NCI-H2196 treated with DMSO at 0.1 percent for 48 hours (cell line): ENCODE results near the gene FAM162A.
"Not testable (repeated sequence)": the region's sequence is repeated elsewhere in the genome, so short reads cannot be mapped to it uniquely, and the experiment has no call there.

Experiments
- DNase-seq: peaks from one replicate; lab custom pipeline; 2025; ENCODE audit not compliant: unreplicated experiment; lab: John Stamatoyannopoulos, UW

The FAM162A gene

GRCh38 chr3:122415762-122416654, 32.0 kb downstream of the FAM162A start, which contains the start of gene WDR5B:
WDR5B (minus strand) TSS chr3:122416062; CDS start chr3:122415528, 534 bp downstream.
- no peak for DNase-seq

- DNase-seq, result no peak
Measured at GRCh38 chr3:122416966-122417365, 33.0 kb downstream of the FAM162A start.

- no peak for DNase-seq
Measured at GRCh38 chr3:122421101-122421500, 37.1 kb downstream of the FAM162A start.

DNA sequence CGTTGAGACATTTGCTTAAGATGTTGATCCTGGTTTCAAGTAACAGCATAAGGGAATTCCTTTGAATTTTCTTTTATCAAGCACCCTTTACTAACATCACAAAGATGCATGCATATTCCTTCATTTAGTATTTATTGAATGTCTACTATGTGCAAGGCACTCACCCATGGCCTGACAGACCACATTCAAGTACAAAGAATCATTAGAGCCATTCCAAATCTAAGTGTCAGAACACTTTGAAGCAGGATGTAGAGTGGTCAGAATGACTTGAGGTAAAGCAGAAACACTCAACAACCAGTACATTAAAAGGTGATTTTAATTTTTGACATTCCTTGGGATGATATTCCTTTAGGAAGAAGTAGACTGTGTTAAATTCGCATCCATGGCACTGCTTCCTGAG, 37.9 kb downstream of the FAM162A start:
- DNase-seq, result no peak

GRCh38 chr3:122427857-122428471, 44.0 kb downstream of the FAM162A start:
- no peak for DNase-seq

DNA sequence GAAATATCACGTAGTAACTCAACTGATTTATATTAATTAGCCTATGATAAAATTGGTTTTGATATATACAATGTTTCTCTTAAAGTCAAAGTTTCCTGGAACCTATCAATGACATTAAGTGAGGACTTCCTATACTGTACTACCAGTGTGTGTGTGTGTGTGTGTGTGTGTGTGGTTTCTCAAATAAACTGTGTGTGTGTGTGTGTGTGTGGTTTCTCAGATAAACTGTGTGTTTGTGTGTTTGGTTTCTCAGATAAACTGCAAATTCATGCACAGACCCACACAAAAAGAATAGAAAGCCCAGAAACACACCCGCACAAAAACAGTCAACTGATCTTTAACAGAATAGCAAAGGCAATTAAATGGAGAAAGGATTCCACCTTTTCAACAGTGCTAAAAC, 46.4 kb downstream of the FAM162A start:
- DNase-seq, result no peak

DNA sequence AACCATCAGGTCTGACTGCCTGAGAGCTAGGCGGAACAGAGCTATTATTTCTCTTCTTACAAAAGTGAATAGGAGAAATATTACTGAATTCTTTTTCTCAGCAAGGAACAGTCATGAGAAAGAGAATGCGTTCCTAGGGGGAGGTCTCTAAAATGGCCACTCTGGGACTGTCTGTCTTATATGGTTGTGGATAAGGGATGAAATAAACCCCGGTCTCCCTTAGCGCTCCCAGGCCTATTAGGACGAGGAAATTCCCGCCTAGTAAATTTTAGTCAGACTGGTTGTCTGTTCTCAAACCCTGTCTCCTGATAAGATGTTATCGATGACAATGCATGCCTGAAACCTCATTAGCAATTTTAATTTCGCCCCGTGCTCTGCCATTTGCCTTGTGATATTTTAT, 52.0 kb downstream of the FAM162A start:
- no peak for DNase-seq

DNA sequence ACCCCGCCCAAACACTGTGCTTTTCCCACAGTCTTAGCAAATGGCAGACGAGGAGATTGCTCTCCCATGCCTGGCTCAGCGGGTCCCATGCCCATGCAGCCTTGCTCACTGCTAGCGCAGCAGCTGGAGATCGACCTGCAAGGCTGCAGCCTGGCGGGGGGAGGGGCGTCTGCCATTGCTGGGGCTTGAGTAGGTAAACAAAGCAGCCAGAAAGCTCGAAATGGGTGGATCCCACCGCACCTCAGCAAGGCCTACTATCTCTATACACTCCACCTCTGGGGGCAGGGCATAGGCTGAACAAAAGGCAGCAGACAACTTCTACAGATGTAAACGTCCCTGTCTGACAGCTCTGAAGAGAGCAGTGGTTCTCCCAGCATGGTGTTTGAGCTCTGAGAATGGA, 59.1 kb downstream of the FAM162A start:
- no peak for DNase-seq

GRCh38 chr3:122443762-122444490, 59.9 kb downstream of the FAM162A start:
- DNase-seq, result not testable (repeated sequence)

- DNase-seq, result not testable (repeated sequence)
Measured at GRCh38 chr3:122444491-122444887, 60.5 kb downstream of the FAM162A start.

DNA sequence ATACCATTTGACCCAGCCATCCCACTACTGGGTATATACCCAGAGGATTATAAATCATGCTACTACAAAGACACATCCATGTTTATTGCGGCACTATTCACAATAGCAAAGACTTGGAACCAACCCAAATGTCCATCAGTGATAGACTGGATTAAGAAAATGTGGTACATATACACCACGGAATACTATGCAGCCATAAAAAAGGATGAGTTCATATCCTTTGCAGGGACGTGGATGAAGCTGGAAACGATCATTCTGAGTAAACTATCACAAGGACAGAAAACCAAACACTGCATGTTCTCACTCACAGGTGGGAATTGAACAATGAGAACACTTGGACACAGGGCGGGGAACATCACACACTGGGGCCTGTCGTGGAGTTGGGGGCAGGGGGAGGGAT, 64.2 kb downstream of the FAM162A start:
- DNase-seq, result not testable (repeated sequence)

DNA sequence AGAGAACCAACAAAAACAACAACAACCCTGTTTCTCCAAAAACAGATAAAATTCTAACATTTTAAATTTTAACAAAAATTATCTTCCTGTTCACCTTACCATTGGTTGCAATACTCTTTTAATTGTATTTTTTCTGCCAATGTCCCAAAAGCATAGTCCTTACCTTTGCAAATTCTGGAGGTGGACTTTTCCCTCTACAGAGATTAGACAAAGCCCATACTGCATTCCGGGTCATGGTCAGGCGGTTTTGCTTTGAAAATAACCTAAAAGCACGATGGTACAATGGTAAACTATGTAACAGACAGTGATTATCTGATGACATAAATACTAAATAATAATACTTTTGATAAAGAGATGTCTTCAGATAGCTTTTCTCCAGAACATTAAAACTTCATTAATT, 67.4 kb downstream of the FAM162A start:
- no peak for DNase-seq

DNA sequence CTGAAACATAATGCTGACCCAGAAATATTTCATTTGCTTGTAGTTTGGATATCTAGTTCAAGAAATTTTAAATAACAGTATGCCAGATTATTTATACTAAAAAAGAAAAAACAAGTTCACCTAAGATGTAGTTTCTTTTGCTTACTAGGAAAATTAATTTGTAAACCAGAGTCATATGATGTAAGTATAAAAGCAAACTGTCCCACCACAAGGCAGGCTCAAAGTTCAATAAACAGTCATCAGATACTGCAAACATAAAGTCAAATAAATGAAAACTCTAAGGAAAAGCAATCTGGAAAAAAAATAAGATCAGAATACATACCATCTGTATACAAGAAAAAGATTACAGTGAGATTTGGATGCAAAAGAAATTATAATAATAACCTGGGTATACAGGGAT, 72.1 kb downstream of the FAM162A start:
- no peak for DNase-seq

- no peak for DNase-seq
Measured at GRCh38 chr3:122457706-122458105, 73.7 kb downstream of the FAM162A start.

DNA sequence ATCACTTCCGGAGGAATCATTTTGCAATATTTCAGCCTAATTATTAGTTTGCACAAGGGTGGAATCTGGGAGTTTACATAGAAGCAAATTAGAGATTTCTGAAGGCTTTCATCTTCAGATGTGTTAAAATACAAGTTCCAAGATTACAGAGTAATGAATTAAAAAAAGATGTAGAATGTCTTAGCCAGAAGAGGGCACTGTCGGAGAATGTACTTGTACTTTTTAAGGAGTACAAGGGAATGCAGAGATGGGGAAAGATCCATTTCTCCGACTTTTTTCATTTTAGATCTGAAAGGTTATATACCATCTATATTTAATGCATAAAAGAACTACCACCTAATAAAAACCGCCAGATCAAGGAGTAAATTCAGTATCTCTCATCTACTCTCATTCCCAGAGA, 75.0 kb downstream of the FAM162A start:
- DNase-seq, result no peak

- no peak for DNase-seq
Measured at GRCh38 chr3:122461806-122462205, 77.8 kb downstream of the FAM162A start.
